CD8-positive, alpha-beta memory T cell (primary cell): Measurements from ENCODE around the gene FTH1. TPM values are rescaled to one million over a fixed set of nuclear protein-coding genes. Genes with fewer than 3 reads are reported as not detected.
A peak's percentile ranks its signal among the peaks of the same experiment; 100 is the strongest.
"Not testable (repeated sequence)": the region's sequence is repeated elsewhere in the genome, so short reads cannot be mapped to it uniquely, and the experiment has no call there.

Experiments
- CTCF ChIA-PET: fragments of 350-600 bp; sonication (Branson Sonifier 250); formaldehyde crosslinking; loops from one replicate; lab custom pipeline; 2021; ENCODE audit warnings: antibody characterized with exemption; lab: Charles Lee
- POLR2A ChIA-PET: fragments of 350-600 bp; sonication (Branson Sonifier 250); formaldehyde crosslinking; loops from one replicate; lab custom pipeline; 2021; ENCODE audit warnings: antibody characterized with exemption; lab: Charles Lee
- DNase-seq, 5 donors: peaks; one replicate each; pipeline versions ENCODE4 v3.0.0 to v3.0.0-alpha.2; 2020 to 2022; ENCODE audit warnings: mixed read lengths in 1 of 5
- H3K27ac ChIP-seq: one replicate; pipeline ENCODE4 v1.7.0; 2013; ENCODE audit warnings: low read depth, mild to moderate bottlenecking, low read length, moderate library complexity
- H3K27me3 ChIP-seq: 2 replicates; pipeline ENCODE4 v1.7.0; 2013; ENCODE audit warnings: low read length, mild to moderate bottlenecking; ENCODE audit not compliant: insufficient read depth, poor library complexity, severe bottlenecking
- H3K36me3 ChIP-seq: 2 replicates; pipeline ENCODE4 v1.7.0; 2013; ENCODE audit warnings: mild to moderate bottlenecking, low read length, moderate library complexity; ENCODE audit not compliant: insufficient read depth
- H3K4me1 ChIP-seq: 2 replicates; pipeline ENCODE4 v1.7.0; 2013; ENCODE audit warnings: mild to moderate bottlenecking, low read length, moderate library complexity; ENCODE audit not compliant: insufficient read depth
- H3K4me3 ChIP-seq: 2 replicates; pipeline ENCODE4 v1.7.0; 2013; ENCODE audit warnings: mild to moderate bottlenecking, low read length
- H3K9me3 ChIP-seq: 2 replicates; pipeline ENCODE4 v1.7.0; 2013; ENCODE audit warnings: mild to moderate bottlenecking, low read length
- H3K27ac Mint-ChIP-seq, 8 donors: one replicate each; pipeline ENCODE4 v1.8.0; 2020 to 2021; ENCODE audit warnings: mixed read lengths in 8 of 8, mild to moderate bottlenecking in 6 of 8, inconsistent platforms in 3 of 8, moderate library complexity in 3 of 8
- H3K27me3 Mint-ChIP-seq, 2 donors: one replicate each; pipeline ENCODE4 v1.8.0; 2020 to 2021; ENCODE audit warnings: mixed read lengths in 2 of 2, mild to moderate bottlenecking in 1 of 2, moderate library complexity in 1 of 2
- H3K36me3 Mint-ChIP-seq, 3 donors: one replicate each; pipeline ENCODE4 v1.8.0; 2020 to 2021; ENCODE audit warnings: mixed read lengths in 3 of 3, inconsistent platforms in 1 of 3, mild to moderate bottlenecking in 1 of 3
- H3K4me1 Mint-ChIP-seq, 3 donors: one replicate each; pipeline ENCODE4 v1.8.0; 2020 to 2021; ENCODE audit warnings: mixed read lengths in 3 of 3, inconsistent platforms in 1 of 3, mild to moderate bottlenecking in 1 of 3
- H3K4me3 Mint-ChIP-seq, 7 donors: one replicate each; pipeline ENCODE4 v1.8.0; 2020 to 2021; ENCODE audit warnings: mixed read lengths in 7 of 7, mild to moderate bottlenecking in 6 of 7, moderate library complexity in 4 of 7, inconsistent platforms in 2 of 7
- H3K9me3 Mint-ChIP-seq, 5 donors: one replicate each; pipeline ENCODE4 v1.8.0; 2020 to 2022; ENCODE audit warnings: mixed read lengths in 5 of 5, mild to moderate bottlenecking in 3 of 5, moderate library complexity in 2 of 5, inconsistent platforms in 1 of 5
- polyA plus RNA-seq: library from polyadenylated mRNA; unstranded; fragments of 300-500 nt; fragmentation: Illumina TruSeq; gene quantifications from one replicate; pipeline ENCODE4 v1.2.3, GENCODE V29; 2021
- total RNA-seq, 2 experiments: library from RNA; stranded (reverse); gene quantifications; one replicate each; pipeline ENCODE4 v1.2.3, GENCODE V29; 2021

The FTH1 gene
- total and polyA plus RNA-seq, 3 experiments from 2014 or later = 490 to 2,741 (median 506) TPM

DNA sequence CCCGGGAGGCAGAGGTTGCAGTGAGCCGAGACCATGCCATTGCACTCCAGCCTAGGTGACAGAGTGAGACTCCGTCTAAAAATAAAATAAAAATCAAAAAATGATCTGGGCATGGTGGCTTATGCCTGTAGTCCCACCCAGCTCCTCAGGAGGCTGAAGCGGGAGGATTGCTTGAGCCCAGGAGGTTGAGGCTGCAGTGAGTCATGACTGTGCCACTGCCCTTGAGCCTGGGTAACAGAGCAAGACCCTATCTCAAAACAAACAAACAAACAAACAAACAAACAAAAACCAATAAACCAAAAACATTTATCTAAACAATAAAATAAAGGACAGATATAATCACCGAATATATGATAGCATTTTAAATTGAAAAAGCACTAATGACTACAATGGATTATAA, 13.8 kb downstream of the FTH1 start:
- H3K9me3 ChIP-seq, H3K27me3 ChIP-seq, H3K4me3 Mint-ChIP-seq, H3K27ac Mint-ChIP-seq, H3K4me3 ChIP-seq, DNase-seq, POLR2A ChIA-PET, H3K4me1 ChIP-seq, H3K27ac ChIP-seq, H3K36me3 ChIP-seq, H3K9me3 Mint-ChIP-seq, H3K36me3 Mint-ChIP-seq: not testable (repeated sequence)
- Mint-ChIP-seq H3K4me1 (peaks cover 1 to 15% (median 8%) of the 10 kb centered on the region in 3 donors), H3K27me3 (peaks cover 21 to 28% of the 10 kb centered on the region in 2 donors)
- CTCF ChIA-PET = interaction anchor here (1.4 kb wide), 1 partner anchor 55 kb away, joined by 3 read pairs; no protein-coding TSS in a partner anchor

DNA sequence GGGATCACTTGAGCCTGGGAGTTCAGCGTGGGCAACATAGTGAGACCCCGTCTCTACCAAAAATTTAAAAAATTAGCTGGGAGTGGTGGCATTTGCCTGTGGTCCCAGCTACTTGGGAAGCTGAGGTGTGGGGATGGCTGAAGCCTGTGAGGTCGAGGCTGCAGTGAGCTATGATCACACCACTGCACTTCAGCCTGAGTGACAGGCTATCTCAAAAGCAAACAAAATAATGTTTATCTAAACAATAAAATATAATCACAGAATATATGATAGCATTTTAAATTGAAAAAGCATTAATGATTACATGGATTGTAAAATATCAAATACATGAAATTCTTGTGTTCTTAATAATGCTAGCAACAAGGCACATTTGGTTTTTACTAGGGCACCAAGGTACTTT, 14.6 kb downstream of the FTH1 start:
- Histone ChIP-seq H3K4me1 (no peaks in the 10 kb centered on the region), H3K27ac (no peak overlapping the region), H3K27me3 (no peaks in the 10 kb centered on the region), H3K4me3 (no peak overlapping the region), H3K9me3 (no peaks in the 10 kb centered on the region), H3K36me3 (no peaks in the 10 kb centered on the region)
- CTCF ChIA-PET = interaction anchor here (1.4 to 1.6 kb wide), 2 partner anchors 54 to 129 kb away, joined by 3 to 7 read pairs; no protein-coding TSS in a partner anchor
- DNase-seq = no peak
- POLR2A ChIA-PET = no interaction called here
- Mint-ChIP-seq H3K4me1 (peaks cover 1 to 15% (median 8%) of the 10 kb centered on the region in 3 donors), H3K36me3 (no peaks in the 10 kb centered on the region), H3K27ac (no peak overlapping the region), H3K27me3 (peaks cover 21 to 28% of the 10 kb centered on the region in 2 donors), H3K4me3 (no peak overlapping the region), H3K9me3 (no peaks in the 10 kb centered on the region)

GRCh38 chr11:61951484-61952135, 15.8 kb downstream of the FTH1 start:
- Histone ChIP-seq H3K9me3 (no peaks in the 10 kb centered on the region), H3K27me3 (no peaks in the 10 kb centered on the region), H3K36me3 (no peaks in the 10 kb centered on the region), H3K27ac (no peak overlapping the region), H3K4me1 (no peaks in the 10 kb centered on the region), H3K4me3 (no peak overlapping the region)
- Mint-ChIP-seq H3K4me3 (no peak overlapping the region), H3K36me3 (no peaks in the 10 kb centered on the region), H3K4me1 (peaks cover 1 to 15% (median 8%) of the 10 kb centered on the region in 3 donors), H3K9me3 (no peaks in the 10 kb centered on the region), H3K27me3 (peaks cover 21 to 36% of the 10 kb centered on the region in 2 donors), H3K27ac (no peak overlapping the region)
- no peak for DNase-seq
- POLR2A ChIA-PET = interaction anchor here (0.7 kb wide), 1 partner anchor 398 kb away, joined by 8 read pairs; no protein-coding TSS in a partner anchor
- CTCF ChIA-PET = interaction anchor here (1.6 kb wide), 2 partner anchors 131 to 156 kb away, joined by 5 to 7 read pairs; no protein-coding TSS in a partner anchor

DNA sequence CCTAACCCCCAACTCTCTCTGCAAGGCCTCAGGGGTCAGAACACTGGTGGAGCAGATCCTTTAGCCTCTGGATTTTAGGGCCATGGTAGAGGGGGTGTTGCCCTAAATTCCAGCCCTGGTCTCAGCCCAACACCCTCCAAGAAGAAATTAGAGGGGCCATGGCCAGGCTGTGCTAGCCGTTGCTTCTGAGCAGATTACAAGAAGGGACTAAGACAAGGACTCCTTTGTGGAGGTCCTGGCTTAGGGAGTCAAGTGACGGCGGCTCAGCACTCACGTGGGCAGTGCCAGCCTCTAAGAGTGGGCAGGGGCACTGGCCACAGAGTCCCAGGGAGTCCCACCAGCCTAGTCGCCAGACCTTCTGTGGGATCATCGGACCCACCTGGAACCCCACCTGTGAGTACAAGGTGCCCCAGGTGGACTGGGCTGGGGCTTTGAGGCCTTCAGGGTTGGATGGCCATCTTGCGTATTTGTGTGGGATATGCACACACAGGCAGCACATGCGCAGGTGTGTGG, 17.3 kb downstream of the FTH1 start, which contains the start of gene BEST1:
TSS of gene BEST1 (plus strand) at position 317 of the 513 bp plus-strand sequence. CDS start 1,456 bp downstream, outside the sequence.
- Histone ChIP-seq H3K4me3 (no peak within 1 kb of the TSS), H3K27ac (peak within 1 kb of the TSS; percentile 60), H3K36me3 (no peaks in the 10 kb centered on the region), H3K4me1 (no peaks in the 10 kb centered on the region), H3K9me3 (no peaks in the 10 kb centered on the region), H3K27me3 (no peaks in the 10 kb centered on the region)
- ChIA-PET CTCF (interaction anchor here (1.1 to 6.8 kb wide), 6 partner anchors 18 to 158 kb away, joined by 3 to 45 read pairs (median 7); no protein-coding TSS in a partner anchor), POLR2A (no interaction called here)
- Mint-ChIP-seq H3K27me3 (peaks cover 16 to 26% of the 10 kb centered on the region in 2 donors), H3K4me1 (peaks cover 0 to 3% (median 0%) of the 10 kb centered on the region in 3 donors), H3K27ac (peak within 1 kb of the TSS in 3 of 8 donors; percentile 35 to 70 (median 52)), H3K36me3 (no peaks in the 10 kb centered on the region), H3K4me3 (no peak within 1 kb of the TSS), H3K9me3 (no peaks in the 10 kb centered on the region)
- DNase-seq = no peak

DNA sequence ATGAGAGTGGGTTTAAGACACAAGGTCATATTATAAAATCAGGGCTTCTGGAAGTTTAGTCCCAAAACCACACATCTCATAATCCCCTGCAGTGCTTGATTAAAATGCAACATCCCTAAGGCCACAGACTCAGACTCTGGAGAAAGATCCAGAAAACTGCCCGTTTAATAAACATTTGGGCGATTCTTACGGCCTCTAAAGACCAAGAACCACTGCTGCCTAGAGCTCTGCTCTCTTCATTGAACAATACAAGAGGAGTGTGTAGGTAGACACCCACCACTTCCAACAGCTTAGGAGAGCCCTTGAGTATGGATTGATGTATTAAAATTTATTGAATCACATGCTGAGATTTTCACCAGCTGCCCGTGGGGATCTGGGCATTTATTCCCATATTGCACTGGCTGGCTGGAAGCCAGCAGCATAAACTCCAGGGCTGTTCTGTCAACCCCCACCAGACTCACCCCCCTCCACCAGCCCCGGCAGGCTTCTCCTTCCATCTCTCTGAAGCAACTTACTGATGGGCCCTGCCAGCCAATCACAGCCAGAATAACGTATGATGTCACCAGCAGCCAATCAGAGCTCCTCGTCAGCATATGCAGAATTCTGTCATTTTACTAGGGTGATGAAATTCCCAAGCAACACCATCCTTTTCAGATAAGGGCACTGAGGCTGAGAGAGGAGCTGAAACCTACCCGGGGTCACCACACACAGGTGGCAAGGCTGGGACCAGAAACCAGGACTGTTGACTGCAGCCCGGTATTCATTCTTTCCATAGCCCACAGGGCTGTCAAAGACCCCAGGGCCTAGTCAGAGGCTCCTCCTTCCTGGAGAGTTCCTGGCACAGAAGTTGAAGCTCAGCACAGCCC, 18.0 kb downstream of the FTH1 start:
- Histone ChIP-seq H3K36me3 (no peaks in the 10 kb centered on the region), H3K9me3 (no peaks in the 10 kb centered on the region), H3K4me1 (no peaks in the 10 kb centered on the region), H3K27me3 (no peaks in the 10 kb centered on the region), H3K27ac (peak overlapping the region; percentile 60), H3K4me3 (no peak overlapping the region)
- H3K9me3 Mint-ChIP-seq = no peaks in the 10 kb centered on the region
- peak overlapping the region in 2 of 8 donors; percentile 35 to 52 for H3K27ac Mint-ChIP-seq
- CTCF ChIA-PET = interaction anchor here (1.1 to 6.8 kb wide), 8 partner anchors 16 to 159 kb away, joined by 3 to 45 read pairs (median 7); no protein-coding TSS in a partner anchor
- no peak overlapping the region for H3K4me3 Mint-ChIP-seq
- no peaks in the 10 kb centered on the region for H3K36me3 Mint-ChIP-seq
- no peak for DNase-seq
- no peaks in the 10 kb centered on the region for H3K4me1 Mint-ChIP-seq
- POLR2A ChIA-PET = interaction anchor here (2.0 kb wide), 1 partner anchor 18 kb away, joined by 7 read pairs; the partner anchor contains the start of gene FTH1
- H3K27me3 Mint-ChIP-seq = peaks cover 12 to 21% of the 10 kb centered on the region in 2 donors

- Histone ChIP-seq H3K4me3 (no peak overlapping the region), H3K9me3 (no peaks in the 10 kb centered on the region), H3K27ac (no peak overlapping the region), H3K27me3 (no peaks in the 10 kb centered on the region), H3K4me1 (no peaks in the 10 kb centered on the region), H3K36me3 (no peaks in the 10 kb centered on the region)
- H3K27ac Mint-ChIP-seq = no peak overlapping the region
- POLR2A ChIA-PET = interaction anchor here (1.2 to 2.0 kb wide), 2 partner anchors 18 to 19 kb away, joined by 3 to 7 read pairs; partner anchors contain the start of gene FTH1
- no peaks in the 10 kb centered on the region for H3K9me3 Mint-ChIP-seq
- no peak overlapping the region for H3K4me3 Mint-ChIP-seq
- peaks cover 4 to 14% of the 10 kb centered on the region in 2 donors for H3K27me3 Mint-ChIP-seq
- H3K36me3 Mint-ChIP-seq = no peaks in the 10 kb centered on the region
- no peaks in the 10 kb centered on the region for H3K4me1 Mint-ChIP-seq
- DNase-seq = no peak
- CTCF ChIA-PET = interaction anchor here (0.6 to 6.8 kb wide), 20 partner anchors 9 to 159 kb away, joined by 3 to 45 read pairs (median 5); partner anchors contain the start of gene FTH1
Measured at GRCh38 chr11:61948505-61948904, 18.9 kb downstream of the FTH1 start.

DNA sequence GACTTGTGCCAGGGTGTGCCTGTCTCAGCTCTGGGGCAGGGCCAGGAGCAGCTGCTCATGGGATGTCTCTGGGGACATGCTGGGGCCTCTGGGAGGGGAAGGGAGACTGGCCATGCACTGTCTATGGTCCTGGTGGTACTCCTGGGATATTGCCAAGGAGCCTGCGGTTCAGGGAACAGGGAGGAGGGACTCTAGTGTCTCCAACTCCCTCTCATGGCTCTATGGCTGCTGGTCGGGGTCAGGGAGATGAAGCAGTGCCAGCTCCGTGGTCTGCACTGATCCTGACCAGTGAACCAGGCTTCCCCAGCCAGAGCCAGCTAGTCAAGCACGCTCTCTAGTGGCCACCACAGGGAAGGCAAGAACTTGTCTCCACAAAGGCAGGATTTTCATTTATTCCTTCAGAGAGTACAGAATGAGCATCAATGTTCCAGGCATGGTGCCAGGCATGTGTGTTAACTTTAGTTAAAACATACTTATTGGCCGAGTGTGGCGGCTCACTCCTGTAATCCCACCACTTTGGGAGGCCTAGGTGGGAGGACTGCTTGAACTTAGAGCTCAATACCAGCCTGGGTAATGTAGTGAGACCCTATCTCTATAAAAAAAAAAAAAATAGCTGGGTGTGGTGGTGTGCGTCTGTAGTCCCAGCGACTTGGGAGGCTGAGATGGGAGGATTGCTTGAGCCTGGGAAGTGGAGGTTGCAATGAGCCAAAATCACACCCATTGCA, 19.8 kb downstream of the FTH1 start:
- H3K4me3 Mint-ChIP-seq = no peak overlapping the region
- peak; percentile 44 to 71 (median 46) for DNase-seq
- no peaks in the 10 kb centered on the region for H3K36me3 ChIP-seq
- H3K4me1 Mint-ChIP-seq = no peaks in the 10 kb centered on the region
- no peaks in the 10 kb centered on the region for H3K4me1 ChIP-seq
- peak overlapping the region in 1 of 8 donors; percentile 38 for H3K27ac Mint-ChIP-seq
- H3K27ac ChIP-seq = no peak overlapping the region
- H3K9me3 Mint-ChIP-seq = no peaks in the 10 kb centered on the region
- H3K27me3 Mint-ChIP-seq = peaks cover 4 to 14% of the 10 kb centered on the region in 2 donors
- CTCF ChIA-PET = interaction anchor here (0.6 to 6.8 kb wide), 27 partner anchors 8 to 160 kb away, joined by 3 to 45 read pairs (median 5); partner anchors contain the start of genes FADS3 and FTH1
- no peaks in the 10 kb centered on the region for H3K9me3 ChIP-seq
- no peaks in the 10 kb centered on the region for H3K27me3 ChIP-seq
- POLR2A ChIA-PET = interaction anchor here (0.5 to 2.0 kb wide), 5 partner anchors 18 to 935 kb away, joined by 3 to 7 read pairs (median 3); partner anchors contain the start of gene FTH1
- no peak overlapping the region for H3K4me3 ChIP-seq
- H3K36me3 Mint-ChIP-seq = no peaks in the 10 kb centered on the region
